Bronchial epithelial cell (primary cell): ENCODE data around the gene RND3. TPM values are rescaled to one million over a fixed set of nuclear protein-coding genes. Genes with fewer than 3 reads are reported as not detected.

Experiments used
- DNase-seq: peaks from one replicate; pipeline ENCODE4 v3.0.0-alpha.2; 2010; ENCODE audit warnings: low read depth
- FAIRE-seq: peaks from 2 replicates; lab custom pipeline; 2011; peaks lifted over from hg19 to GRCh38; lab: Jason Lieb, UNC
- H3K27me3 ChIP-seq: 2 replicates; pipeline ENCODE4 v1.5.1; 2011; ENCODE audit warnings: low read length; ENCODE audit not compliant: control insufficient read depth, insufficient read depth
- H3K36me3 ChIP-seq: 2 replicates; pipeline ENCODE4 v1.5.1; 2011; ENCODE audit warnings: low read length; ENCODE audit not compliant: control insufficient read depth, insufficient read depth
- H3K4me3 ChIP-seq: 2 replicates; pipeline ENCODE4 v1.5.1; 2011; ENCODE audit warnings: mild to moderate bottlenecking, low read depth, low read length, control low read depth
- total RNA-seq: library from RNA; depleted of rRNA; stranded (reverse); fragments of >200 nt; gene quantifications from 2 replicates; pipeline ENCODE4 v1.2.1, GENCODE V29; 2014
- TF ChIP-seq, protein P1 (sequence below): IDR thresholded peaks from 2 replicates; pipeline ENCODE4 v1.5.1; 2011; ENCODE audit warnings: mild to moderate bottlenecking, moderate library complexity, low read length, control low read depth, inconsistent platforms; ENCODE audit not compliant: insufficient read depth, severe bottlenecking

Gene RND3
- total RNA-seq, 1 donor from 2014 or later = 260 TPM

DNA sequence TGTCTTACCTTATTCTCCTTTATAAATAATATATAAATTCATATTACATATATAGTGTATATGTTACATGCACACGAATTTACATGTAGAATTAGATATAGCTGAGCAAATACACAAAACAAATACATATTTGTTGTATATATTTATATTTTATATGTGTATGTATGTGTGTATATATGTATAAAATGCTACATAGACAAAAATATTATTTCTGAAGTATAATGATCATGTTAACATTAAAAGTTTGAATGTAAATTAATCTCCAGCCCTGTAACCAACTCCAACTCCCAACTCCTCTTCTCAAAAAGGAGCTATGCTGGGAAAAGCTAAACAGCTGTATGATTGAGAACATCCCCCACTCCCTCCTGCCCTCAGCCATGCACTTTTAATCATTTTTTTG lies 42.7 kb upstream of the RND3 start:
- DNase-seq (no peak), FAIRE-seq (no peak)
- Histone ChIP-seq H3K27me3 (no peaks in the 10 kb centered on the region), H3K36me3 (no peaks in the 10 kb centered on the region), H3K4me3 (no peak overlapping the region)
- TF ChIP-seq, protein P1, sequence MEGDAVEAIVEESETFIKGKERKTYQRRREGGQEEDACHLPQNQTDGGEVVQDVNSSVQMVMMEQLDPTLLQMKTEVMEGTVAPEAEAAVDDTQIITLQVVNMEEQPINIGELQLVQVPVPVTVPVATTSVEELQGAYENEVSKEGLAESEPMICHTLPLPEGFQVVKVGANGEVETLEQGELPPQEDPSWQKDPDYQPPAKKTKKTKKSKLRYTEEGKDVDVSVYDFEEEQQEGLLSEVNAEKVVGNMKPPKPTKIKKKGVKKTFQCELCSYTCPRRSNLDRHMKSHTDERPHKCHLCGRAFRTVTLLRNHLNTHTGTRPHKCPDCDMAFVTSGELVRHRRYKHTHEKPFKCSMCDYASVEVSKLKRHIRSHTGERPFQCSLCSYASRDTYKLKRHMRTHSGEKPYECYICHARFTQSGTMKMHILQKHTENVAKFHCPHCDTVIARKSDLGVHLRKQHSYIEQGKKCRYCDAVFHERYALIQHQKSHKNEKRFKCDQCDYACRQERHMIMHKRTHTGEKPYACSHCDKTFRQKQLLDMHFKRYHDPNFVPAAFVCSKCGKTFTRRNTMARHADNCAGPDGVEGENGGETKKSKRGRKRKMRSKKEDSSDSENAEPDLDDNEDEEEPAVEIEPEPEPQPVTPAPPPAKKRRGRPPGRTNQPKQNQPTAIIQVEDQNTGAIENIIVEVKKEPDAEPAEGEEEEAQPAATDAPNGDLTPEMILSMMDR = no peak

DNA sequence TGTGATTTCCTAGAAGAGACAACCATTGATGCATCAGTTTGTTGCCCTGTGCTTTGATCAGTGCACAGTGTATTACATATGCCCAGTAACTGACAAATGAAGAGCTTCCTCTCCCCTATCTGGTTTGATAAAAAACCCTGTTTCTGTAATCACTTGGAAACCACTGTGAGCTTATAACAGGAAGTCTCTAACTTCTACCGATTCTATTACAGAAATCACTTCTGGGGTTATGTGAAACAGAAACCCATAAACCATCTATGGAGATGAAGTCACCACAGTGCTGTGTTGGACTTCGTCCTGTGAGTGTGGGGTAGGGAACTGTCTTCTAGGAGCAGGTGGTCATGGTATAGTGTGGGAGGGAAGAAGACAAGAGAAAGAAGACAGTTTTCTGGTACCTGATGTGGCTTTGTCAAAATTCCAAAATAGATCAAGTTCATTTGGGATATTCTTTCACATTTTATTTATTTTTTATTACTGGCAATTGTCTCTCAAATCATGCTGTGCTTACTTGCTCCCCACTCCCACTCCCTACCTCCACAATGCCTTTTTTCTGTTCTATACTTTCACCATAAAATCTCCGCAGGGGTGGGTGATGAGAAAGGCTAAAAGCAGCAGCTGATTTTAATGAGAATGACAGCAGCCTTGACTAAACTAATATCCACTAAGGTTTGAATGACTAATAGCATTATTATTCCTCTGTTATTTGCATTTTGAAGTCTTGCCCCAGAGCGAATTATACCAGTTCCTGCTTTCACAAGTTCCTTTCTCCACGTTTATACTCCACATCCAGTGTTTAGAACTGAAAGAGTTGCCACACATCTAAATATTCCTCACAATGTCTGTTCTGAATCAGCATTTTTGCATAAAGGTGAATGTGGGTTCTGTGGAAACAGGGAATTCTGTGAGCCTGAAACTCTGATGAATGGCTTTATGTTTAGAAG lies 41.7 kb upstream of the RND3 start:
- DNase-seq = peak; percentile 99
- TF ChIP-seq, protein P1 = no peak
- H3K36me3 ChIP-seq = no peaks in the 10 kb centered on the region
- no peak overlapping the region for H3K4me3 ChIP-seq
- no peak for FAIRE-seq
- H3K27me3 ChIP-seq = no peaks in the 10 kb centered on the region

DNA sequence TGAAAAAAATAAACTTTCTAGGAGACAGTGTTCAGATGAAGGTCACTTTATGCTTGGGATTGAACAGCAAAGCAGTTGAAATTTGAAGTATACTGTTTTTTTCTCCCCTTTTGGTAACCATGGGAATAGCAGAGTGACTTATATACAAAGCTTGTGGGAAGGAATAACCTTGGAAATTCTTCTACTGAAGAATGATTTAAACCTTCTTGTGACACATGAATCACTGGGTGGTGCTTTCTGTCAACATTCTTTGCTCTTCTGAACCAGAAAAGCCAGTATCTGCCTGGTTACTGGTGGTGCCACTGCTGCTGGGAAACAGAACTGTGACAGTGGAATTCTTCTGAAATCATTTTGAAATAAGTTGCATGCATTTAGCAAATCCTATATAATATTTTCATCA lies 39.4 kb upstream of the RND3 start:
- no peaks in the 10 kb centered on the region for H3K27me3 ChIP-seq
- H3K4me3 ChIP-seq = no peak overlapping the region
- TF ChIP-seq, protein P1 = no peak
- DNase-seq (peak; percentile 98), FAIRE-seq (no peak)
- no peaks in the 10 kb centered on the region for H3K36me3 ChIP-seq

DNA sequence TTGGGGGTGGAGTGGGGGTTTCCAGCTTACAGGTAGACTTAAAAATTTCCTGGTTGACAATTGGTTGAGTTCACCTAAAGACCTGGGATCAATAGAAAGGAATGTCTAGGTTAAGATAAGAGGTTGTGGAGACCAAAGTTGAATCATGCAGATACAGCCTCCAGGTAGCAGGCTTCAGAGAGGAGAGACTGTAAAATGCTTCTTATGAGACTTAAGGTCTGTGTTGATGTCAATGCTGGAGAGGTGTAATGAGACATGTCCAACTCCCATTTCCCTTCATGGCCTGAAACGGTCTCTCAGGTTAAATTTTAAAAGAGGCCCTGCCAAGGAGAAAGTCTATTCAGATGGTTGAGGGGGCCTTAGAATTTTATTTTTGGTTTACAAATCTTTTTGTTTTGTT lies 38.5 kb upstream of the RND3 start:
- no peak overlapping the region for H3K4me3 ChIP-seq
- H3K36me3 ChIP-seq = no peaks in the 10 kb centered on the region
- FAIRE-seq (no peak), DNase-seq (peak; percentile 83)
- H3K27me3 ChIP-seq = no peaks in the 10 kb centered on the region
- TF ChIP-seq, protein P1 = no peak

DNA sequence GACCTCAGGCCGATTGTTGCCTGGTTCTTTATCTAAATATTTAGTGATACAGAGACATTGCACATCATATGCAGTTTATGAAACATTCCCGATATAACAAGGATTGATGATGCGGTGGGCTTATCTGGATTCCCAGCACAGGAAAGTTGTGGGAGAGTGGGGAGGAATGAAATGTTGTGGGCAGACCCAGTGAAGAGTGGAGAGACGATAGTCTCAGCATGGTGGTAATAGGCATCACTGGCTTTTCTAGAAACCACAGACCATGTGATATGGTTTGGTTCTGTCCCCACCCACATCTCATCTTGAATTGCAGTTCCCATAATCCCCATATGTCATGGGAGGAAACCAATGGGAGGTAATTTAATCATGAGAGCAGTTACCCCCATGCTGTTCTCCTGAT lies 34.8 kb upstream of the RND3 start:
- no peak overlapping the region for H3K4me3 ChIP-seq
- TF ChIP-seq, protein P1 = no peak
- FAIRE-seq (no peak), DNase-seq (no peak)
- H3K36me3 ChIP-seq = no peaks in the 10 kb centered on the region
- no peaks in the 10 kb centered on the region for H3K27me3 ChIP-seq
